Type B pancreatic cell (in vitro differentiated cells): ENCODE measurements around the gene ATAD2B. TPM values are rescaled to one million over a fixed set of nuclear protein-coding genes. Genes with fewer than 3 reads are reported as not detected.

Source experiments
- DNase-seq: peaks from one replicate; pipeline ENCODE4 v3.0.0; 2021; ENCODE audit warnings: mixed read lengths; ENCODE audit not compliant: unreplicated experiment; ENCODE audit errors: extremely low spot score
- H3K27ac Mint-ChIP-seq: 2 replicates; pipeline ENCODE4 v1.8.0; 2021; ENCODE audit warnings: mild to moderate bottlenecking, mixed read lengths
- H3K27me3 Mint-ChIP-seq: 2 replicates; pipeline ENCODE4 v1.8.0; 2021; ENCODE audit warnings: mixed read lengths
- H3K36me3 Mint-ChIP-seq: 2 replicates; pipeline ENCODE4 v1.8.0; 2021; ENCODE audit warnings: mixed read lengths
- H3K4me1 Mint-ChIP-seq: one replicate; pipeline ENCODE4 v1.8.0; 2021; ENCODE audit warnings: mixed read lengths; ENCODE audit not compliant: unreplicated experiment
- H3K4me3 Mint-ChIP-seq: 2 replicates; pipeline ENCODE4 v1.8.0; 2021; ENCODE audit warnings: mild to moderate bottlenecking, mixed read lengths
- H3K9me3 Mint-ChIP-seq: 2 replicates; pipeline ENCODE4 v1.8.0; 2021; ENCODE audit warnings: mixed read lengths
- CTCF ChIP-seq: fragments of 200-600 bp; sonication (generic); conservative IDR thresholded peaks from 2 replicates; pipeline ENCODE4 v1.5.0; 2021; ENCODE audit warnings: antibody characterized with exemption, mild to moderate bottlenecking
- total RNA-seq: library from RNA; stranded (reverse); gene quantifications from 2 replicates; pipeline ENCODE4 v1.2.1, GENCODE V29; 2021; ENCODE audit warnings: low replicate concordance

The ATAD2B gene
- total RNA-seq, 1 donor from 2014 or later: 25.7 TPM

DNA sequence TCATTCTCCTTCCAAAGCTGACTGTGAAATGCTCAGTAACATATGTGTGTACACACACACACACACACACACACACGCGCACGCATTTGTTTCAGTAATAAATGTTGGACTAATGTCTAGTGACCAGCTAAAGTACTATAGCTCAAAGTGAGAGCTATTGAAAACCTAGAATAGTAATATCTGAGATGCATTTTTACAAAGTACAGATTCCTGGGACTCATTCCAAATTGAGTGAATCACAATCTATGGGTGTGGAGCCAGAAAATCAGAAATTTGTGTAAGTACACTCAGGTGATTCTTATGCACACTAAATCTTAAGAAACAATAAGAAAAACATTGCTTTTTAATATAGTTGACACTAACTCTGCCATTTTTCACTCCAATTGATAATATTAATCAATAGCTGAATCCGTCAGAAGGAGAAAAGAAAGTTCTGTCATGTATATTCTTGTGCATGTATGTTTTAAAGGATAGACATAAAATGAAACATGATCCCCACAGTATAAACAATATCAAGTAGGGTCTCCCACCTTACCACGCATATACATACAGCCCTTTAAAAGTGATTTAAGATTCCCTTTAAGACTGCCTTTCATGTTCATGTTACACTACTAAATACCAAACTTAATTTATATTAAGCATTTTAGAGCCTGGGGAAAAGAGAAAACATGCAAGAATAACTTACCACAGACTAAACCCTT, 123.5 kb downstream of the ATAD2B start:
- peaks cover 20% of the 10 kb centered on the region for H3K36me3 Mint-ChIP-seq
- DNase-seq: no peak
- no peak overlapping the region for H3K27ac Mint-ChIP-seq
- H3K27me3 Mint-ChIP-seq: no peaks in the 10 kb centered on the region
- peaks cover 5% of the 10 kb centered on the region for H3K4me1 Mint-ChIP-seq
- no peaks in the 10 kb centered on the region for H3K9me3 Mint-ChIP-seq
- no peak for TF ChIP-seq CTCF
- H3K4me3 Mint-ChIP-seq: no peak overlapping the region

GRCh38 chr2:23801396-23801795, 125.5 kb downstream of the ATAD2B start:
- TF ChIP-seq CTCF: no peak
- Mint-ChIP-seq H3K27me3 (no peaks in the 10 kb centered on the region), H3K9me3 (no peaks in the 10 kb centered on the region), H3K27ac (no peak overlapping the region), H3K4me3 (no peak overlapping the region), H3K4me1 (peaks cover 5% of the 10 kb centered on the region), H3K36me3 (peaks cover 12% of the 10 kb centered on the region)
- DNase-seq: no peak

DNA sequence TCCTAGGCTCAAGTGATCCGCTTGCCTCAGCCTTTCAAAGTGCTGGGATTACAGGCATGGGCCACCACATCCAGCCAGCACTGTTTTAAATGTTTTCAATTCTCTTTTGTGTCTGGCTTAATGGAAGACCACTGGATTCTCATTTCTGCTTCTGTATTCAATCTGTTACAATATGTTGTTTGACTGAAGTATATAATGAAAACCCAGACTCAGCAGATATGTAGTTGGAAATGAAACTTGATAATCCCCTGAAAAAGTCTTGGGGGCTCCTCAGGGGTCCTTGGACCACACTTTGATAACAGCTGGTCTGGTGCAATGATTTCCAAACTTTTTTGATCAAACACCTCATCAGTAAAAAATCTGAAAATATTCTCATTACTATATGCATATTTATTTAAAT, 132.7 kb downstream of the ATAD2B start:
- no peak for DNase-seq
- no peaks in the 10 kb centered on the region for H3K4me1 Mint-ChIP-seq
- TF ChIP-seq CTCF: no peak
- H3K36me3 Mint-ChIP-seq: peaks cover 7% of the 10 kb centered on the region
- H3K27ac Mint-ChIP-seq: no peak overlapping the region
- H3K4me3 Mint-ChIP-seq: no peak overlapping the region
- H3K9me3 Mint-ChIP-seq: no peaks in the 10 kb centered on the region
- no peaks in the 10 kb centered on the region for H3K27me3 Mint-ChIP-seq

DNA sequence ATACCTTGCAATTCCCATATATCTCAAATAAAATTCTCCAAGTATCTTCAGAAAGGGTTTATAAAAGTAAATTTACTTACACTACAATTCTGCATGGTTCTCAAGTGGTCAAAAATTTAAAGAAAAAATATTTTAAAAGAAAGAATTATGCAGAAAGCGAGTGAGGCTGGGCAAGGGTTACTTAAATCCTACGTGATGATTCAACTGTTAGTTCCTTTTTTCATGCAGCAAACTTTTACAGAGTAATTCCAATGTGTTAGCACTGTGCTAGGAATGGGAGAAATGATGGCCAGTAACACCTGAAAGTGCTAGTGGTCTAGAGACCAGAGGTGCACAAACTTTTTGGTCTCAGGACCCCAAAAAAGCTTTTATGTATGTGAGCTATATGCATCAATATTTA, 133.4 kb downstream of the ATAD2B start:
- peaks cover 15% of the 10 kb centered on the region for H3K36me3 Mint-ChIP-seq
- no peaks in the 10 kb centered on the region for H3K9me3 Mint-ChIP-seq
- no peak for DNase-seq
- H3K27ac Mint-ChIP-seq: no peak overlapping the region
- no peaks in the 10 kb centered on the region for H3K27me3 Mint-ChIP-seq
- TF ChIP-seq CTCF: no peak
- H3K4me1 Mint-ChIP-seq: no peaks in the 10 kb centered on the region
- no peak overlapping the region for H3K4me3 Mint-ChIP-seq

GRCh38 chr2:23791030-23791429, 135.9 kb downstream of the ATAD2B start:
- no peak for TF ChIP-seq CTCF
- Mint-ChIP-seq H3K36me3 (peaks cover 16% of the 10 kb centered on the region), H3K4me3 (no peak overlapping the region), H3K27me3 (no peaks in the 10 kb centered on the region), H3K9me3 (no peaks in the 10 kb centered on the region), H3K4me1 (no peaks in the 10 kb centered on the region), H3K27ac (peak overlapping the region; percentile 2)
- DNase-seq: no peak

DNA sequence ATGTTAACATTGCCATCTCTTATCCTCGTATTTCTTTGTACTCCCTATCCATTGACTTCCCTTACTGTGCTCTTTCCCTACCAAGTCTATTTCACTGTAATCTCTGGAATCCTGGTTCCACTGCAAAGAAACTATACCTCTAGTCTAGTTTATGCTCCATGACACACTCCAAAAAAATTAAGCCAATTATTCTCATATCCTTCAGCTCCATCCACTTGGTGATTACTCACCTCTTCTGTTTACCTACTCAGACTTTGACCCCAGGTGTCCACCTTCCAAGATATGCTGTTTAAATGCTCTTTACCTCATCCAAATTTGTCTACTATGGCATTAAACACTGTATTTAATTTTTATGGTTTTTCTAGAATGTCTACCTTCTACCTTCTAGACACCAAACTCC, 137.9 kb downstream of the ATAD2B start:
- Mint-ChIP-seq H3K27me3 (no peaks in the 10 kb centered on the region), H3K27ac (peak overlapping the region; percentile 14), H3K36me3 (peaks cover 28% of the 10 kb centered on the region), H3K9me3 (no peaks in the 10 kb centered on the region), H3K4me1 (no peaks in the 10 kb centered on the region), H3K4me3 (no peak overlapping the region)
- TF ChIP-seq CTCF: no peak
- no peak for DNase-seq
